DOHH2 (cell line): Measurements from ENCODE around the gene FAF2.
"Not testable (repeated sequence)": the region's sequence is repeated elsewhere in the genome, so short reads cannot be mapped to it uniquely, and the experiment has no call there.

Experiments used
- H3F3A ChIP-seq: fragments of 200-600 bp; sonication (generic), shearing (Covaris generic); 2 replicates; pipeline ENCODE4 v1.6.0; 2016; ENCODE audit warnings: antibody characterized with exemption, mild to moderate bottlenecking; ENCODE audit not compliant: control insufficient read depth, insufficient read depth
- H3K27ac ChIP-seq: fragments of 200-600 bp; sonication (generic); 2 replicates; pipeline ENCODE4 v1.5.1; 2014; ENCODE audit warnings: low read depth, mild to moderate bottlenecking, low read length, moderate library complexity
- H3K27me3 ChIP-seq: fragments of 200-600 bp; sonication (generic); 2 replicates; pipeline ENCODE4 v1.6.1; 2014; ENCODE audit warnings: mild to moderate bottlenecking, low read length, mixed read lengths; ENCODE audit not compliant: control insufficient read depth
- H3K36me3 ChIP-seq: fragments of 200-600 bp; sonication (generic); 2 replicates; pipeline ENCODE4 v1.6.1; 2014; ENCODE audit warnings: mild to moderate bottlenecking, low read length, moderate library complexity, mixed read lengths; ENCODE audit not compliant: control insufficient read depth
- H3K4me1 ChIP-seq: fragments of 200-600 bp; sonication (generic); 2 replicates; pipeline ENCODE4 v1.6.1; 2014; ENCODE audit warnings: mild to moderate bottlenecking, low read length, mixed read lengths; ENCODE audit not compliant: control insufficient read depth
- H3K4me2 ChIP-seq: fragments of 200-600 bp; sonication (generic); 2 replicates; pipeline ENCODE4 v1.6.0; 2014; ENCODE audit warnings: mild to moderate bottlenecking, low read length, moderate library complexity
- H3K4me3 ChIP-seq: fragments of 200-600 bp; sonication (generic); 2 replicates; pipeline ENCODE4 v1.5.1; 2014; ENCODE audit warnings: mild to moderate bottlenecking, low read length, mixed read lengths
- H3K79me2 ChIP-seq: fragments of 200-600 bp; sonication (generic); 2 replicates; pipeline ENCODE4 v1.6.1; 2014; ENCODE audit warnings: mild to moderate bottlenecking, low read length, mixed read lengths; ENCODE audit not compliant: control insufficient read depth
- H3K9me2 ChIP-seq: fragments of 200-600 bp; sonication (generic); replicated peaks from 2 replicates; pipeline ENCODE4 v1.6.1; 2014; ENCODE audit warnings: mild to moderate bottlenecking, low read length, mixed read lengths; ENCODE audit not compliant: control insufficient read depth
- H3K9me3 ChIP-seq: fragments of 200-600 bp; sonication (generic); 2 replicates; pipeline ENCODE4 v1.6.1; 2014; ENCODE audit warnings: antibody characterized with exemption, low read length, mixed read lengths; ENCODE audit not compliant: control insufficient read depth, insufficient read depth
- H4K20me1 ChIP-seq: fragments of 200-600 bp; sonication (generic); 2 replicates; pipeline ENCODE4 v1.6.0; 2014; ENCODE audit warnings: low read depth, mild to moderate bottlenecking, antibody characterized with exemption, low read length, moderate library complexity; ENCODE audit not compliant: control insufficient read depth, insufficient read depth
- CTCF ChIP-seq: fragments of 200-600 bp; sonication (generic); IDR thresholded peaks from one replicate; pipeline ENCODE4 v1.5.1; 2014; ENCODE audit warnings: antibody characterized with exemption, mild to moderate bottlenecking, low read depth, low read length; ENCODE audit not compliant: poor library complexity, severe bottlenecking
- EZH2phosphoT487 ChIP-seq: fragments of 200-600 bp; sonication (generic); IDR thresholded peaks from 2 replicates; pipeline ENCODE4 v1.6.1; 2017; ENCODE audit warnings: borderline replicate concordance, mild to moderate bottlenecking, antibody characterized with exemption, low read length, moderate library complexity, mixed read lengths

The FAF2 gene

GRCh38 chr5:176438959-176439757 is 9.0 kb upstream of the FAF2 start:
- Histone ChIP-seq H3F3A (no peaks in the 10 kb centered on the region), H3K4me1 (peaks cover 5% of the 10 kb centered on the region), H3K9me2 (no peaks in the 10 kb centered on the region), H3K79me2 (no peaks in the 10 kb centered on the region), H4K20me1 (no peaks in the 10 kb centered on the region), H3K9me3 (no peaks in the 10 kb centered on the region), H3K4me2 (no peak overlapping the region), H3K27ac (no peak overlapping the region), H3K4me3 (no peak overlapping the region), H3K27me3 (peaks cover 14% of the 10 kb centered on the region), H3K36me3 (no peaks in the 10 kb centered on the region)
- TF ChIP-seq EZH2phosphoT487 (no peak), CTCF (no peak)

- Histone ChIP-seq H3F3A (no peaks in the 10 kb centered on the region), H3K36me3 (no peaks in the 10 kb centered on the region), H4K20me1 (no peaks in the 10 kb centered on the region), H3K4me1 (peaks cover 5% of the 10 kb centered on the region), H3K27ac (no peak overlapping the region), H3K9me2 (no peaks in the 10 kb centered on the region), H3K9me3 (no peaks in the 10 kb centered on the region), H3K79me2 (no peaks in the 10 kb centered on the region), H3K4me3 (no peak overlapping the region), H3K4me2 (no peak overlapping the region), H3K27me3 (peaks cover 14% of the 10 kb centered on the region)
- TF ChIP-seq EZH2phosphoT487 (no peak), CTCF (no peak)
These were observed 7.1 kb upstream of the FAF2 start for GRCh38 chr5:176440927-176441706.

GRCh38 chr5:176441921-176442323 is 6.3 kb upstream of the FAF2 start:
- no peak overlapping the region for H3K4me3 ChIP-seq
- no peak overlapping the region for H3K4me2 ChIP-seq
- peaks cover 12% of the 10 kb centered on the region for H3K27me3 ChIP-seq
- no peaks in the 10 kb centered on the region for H3K9me2 ChIP-seq
- H3K9me3 ChIP-seq = no peaks in the 10 kb centered on the region
- H3K79me2 ChIP-seq = no peaks in the 10 kb centered on the region
- H3F3A ChIP-seq = no peaks in the 10 kb centered on the region
- H3K4me1 ChIP-seq = peaks cover 2% of the 10 kb centered on the region
- H3K27ac ChIP-seq = no peak overlapping the region
- no peak for TF ChIP-seq CTCF
- no peak for TF ChIP-seq EZH2phosphoT487
- no peaks in the 10 kb centered on the region for H4K20me1 ChIP-seq
- no peaks in the 10 kb centered on the region for H3K36me3 ChIP-seq

GRCh38 chr5:176442911-176443310 is 5.3 kb upstream of the FAF2 start:
- H3K27me3 ChIP-seq = peaks cover 17% of the 10 kb centered on the region
- H4K20me1 ChIP-seq, H3K27ac ChIP-seq, H3K4me2 ChIP-seq, H3K79me2 ChIP-seq, H3K9me3 ChIP-seq, H3K36me3 ChIP-seq, H3K4me1 ChIP-seq, H3F3A ChIP-seq, H3K9me2 ChIP-seq, H3K4me3 ChIP-seq: not testable (repeated sequence)
